Measurements from ENCODE around the gene CCDC47. TPM values are rescaled to one million over a fixed set of nuclear protein-coding genes. Genes with fewer than 3 reads are reported as not detected.
"Not testable (repeated sequence)": the region's sequence is repeated elsewhere in the genome, so short reads cannot be mapped to it uniquely, and the experiment has no call there.

CCDC47 gene
- total RNA-seq, 1 experiment from 2014 or later = 80.5 TPM

- CTCF ChIA-PET = no interaction called here
- Mint-ChIP-seq H3K27ac (ENCODE audit: unreplicated experiment) (peak overlapping the region; percentile 46), H3K36me3 (ENCODE audit: insufficient read depth, unreplicated experiment) (peaks cover 40% of the 10 kb centered on the region), H3K9me3 (ENCODE audit: low read depth, unreplicated experiment) (no peaks in the 10 kb centered on the region), H3K4me3 (ENCODE audit: low read depth, unreplicated experiment) (no peak overlapping the region), H3K4me1 (ENCODE audit: low read depth, unreplicated experiment) (no peaks in the 10 kb centered on the region), H3K27me3 (ENCODE audit: unreplicated experiment) (no peaks in the 10 kb centered on the region)
- no TSS peak for BruUV-seq (replicated peaks)
- no peak for TF ChIP-seq CTCF (IDR thresholded peaks at IDR 0.05; ENCODE audit: unreplicated experiment)
- intact Hi-C loops (cut with micrococcal nuclease; ENCODE audit: unreplicated experiment) = no loop called here
- no peak for DNase-seq
Measured at GRCh38 chr17:63800783-63801182, 27.4 kb upstream of the CCDC47 start.

- intact Hi-C loops (cut with micrococcal nuclease; ENCODE audit: unreplicated experiment) = no loop called here
- Mint-ChIP-seq H3K36me3 (ENCODE audit: insufficient read depth, unreplicated experiment) (peaks cover 51% of the 10 kb centered on the region), H3K4me1 (ENCODE audit: low read depth, unreplicated experiment) (no peaks in the 10 kb centered on the region), H3K27me3 (ENCODE audit: unreplicated experiment) (no peaks in the 10 kb centered on the region), H3K27ac (ENCODE audit: unreplicated experiment) (no peak overlapping the region), H3K4me3 (ENCODE audit: low read depth, unreplicated experiment) (no peak overlapping the region), H3K9me3 (ENCODE audit: low read depth, unreplicated experiment) (no peaks in the 10 kb centered on the region)
- CTCF ChIA-PET = no interaction called here
- no TSS peak for BruUV-seq (replicated peaks)
- no peak for DNase-seq
- TF ChIP-seq CTCF (IDR thresholded peaks at IDR 0.05; ENCODE audit: unreplicated experiment) = no peak
Measured at GRCh38 chr17:63798572-63799106, 25.2 kb upstream of the CCDC47 start.

GRCh38 chr17:63796375-63796774, 23.0 kb upstream of the CCDC47 start:
- H3K36me3 Mint-ChIP-seq (ENCODE audit: insufficient read depth, unreplicated experiment) = peaks cover 51% of the 10 kb centered on the region
- CTCF ChIA-PET; H3K27me3 Mint-ChIP-seq (ENCODE audit: unreplicated experiment): not testable (repeated sequence)

GRCh38 chr17:63792055-63792729, 18.8 kb upstream of the CCDC47 start:
- no peak overlapping the region for H3K4me3 Mint-ChIP-seq (ENCODE audit: low read depth, unreplicated experiment)
- no TSS peak for BruUV-seq (replicated peaks)
- intact Hi-C loops (cut with micrococcal nuclease; ENCODE audit: unreplicated experiment) = no loop called here
- no peak overlapping the region for H3K27ac Mint-ChIP-seq (ENCODE audit: unreplicated experiment)
- H3K9me3 Mint-ChIP-seq (ENCODE audit: low read depth, unreplicated experiment) = no peaks in the 10 kb centered on the region
- CTCF ChIA-PET = interaction anchor here (0.7 kb wide), 1 partner anchor 9 kb away, joined by 3 read pairs; no protein-coding TSS in a partner anchor
- DNase-seq = no peak
- no peaks in the 10 kb centered on the region for H3K4me1 Mint-ChIP-seq (ENCODE audit: low read depth, unreplicated experiment)
- peaks cover 45% of the 10 kb centered on the region for H3K36me3 Mint-ChIP-seq (ENCODE audit: insufficient read depth, unreplicated experiment)
- TF ChIP-seq CTCF (IDR thresholded peaks at IDR 0.05; ENCODE audit: unreplicated experiment) = no peak
- H3K27me3 Mint-ChIP-seq (ENCODE audit: unreplicated experiment) = no peaks in the 10 kb centered on the region

More at GRCh38 chr17:63796375-63796774, 23.0 kb upstream of the CCDC47 start:
- intact Hi-C loops (cut with micrococcal nuclease; ENCODE audit: unreplicated experiment); H3K27ac Mint-ChIP-seq (ENCODE audit: unreplicated experiment); DNase-seq; H3K4me3 Mint-ChIP-seq (ENCODE audit: low read depth, unreplicated experiment); BruUV-seq (replicated peaks); H3K4me1 Mint-ChIP-seq (ENCODE audit: low read depth, unreplicated experiment); H3K9me3 Mint-ChIP-seq (ENCODE audit: low read depth, unreplicated experiment): not testable (repeated sequence)

- no peaks in the 10 kb centered on the region for H3K27me3 Mint-ChIP-seq (ENCODE audit: unreplicated experiment)
- DNase-seq = no peak
- H3K4me1 Mint-ChIP-seq (ENCODE audit: low read depth, unreplicated experiment) = no peaks in the 10 kb centered on the region
- CTCF ChIA-PET = no interaction called here
- TF ChIP-seq CTCF (IDR thresholded peaks at IDR 0.05; ENCODE audit: unreplicated experiment) = no peak
- H3K4me3 Mint-ChIP-seq (ENCODE audit: low read depth, unreplicated experiment) = no peak overlapping the region
- no peaks in the 10 kb centered on the region for H3K9me3 Mint-ChIP-seq (ENCODE audit: low read depth, unreplicated experiment)
- intact Hi-C loops (cut with micrococcal nuclease; ENCODE audit: unreplicated experiment) = no loop called here
- no peak overlapping the region for H3K27ac Mint-ChIP-seq (ENCODE audit: unreplicated experiment)
- no TSS peak for BruUV-seq (replicated peaks)
- peaks cover 35% of the 10 kb centered on the region for H3K36me3 Mint-ChIP-seq (ENCODE audit: insufficient read depth, unreplicated experiment)
Measured at GRCh38 chr17:63790057-63790456, 16.7 kb upstream of the CCDC47 start.
